ENCODE data around the gene DAAM2. TPM values are rescaled to one million over a fixed set of nuclear protein-coding genes. Genes with fewer than 3 reads are reported as not detected.

The DAAM2 gene
- polyA plus RNA-seq, 1 donor (not counting 4 experiments of a cell fraction or from before 2014, with no cell fraction given) = not detected

GRCh38 chr6:39917981-39918380 is 125.8 kb downstream of the DAAM2 start:
- FAIRE-seq = no peak
- Histone ChIP-seq H3K27me3 (ENCODE audit: control insufficient read depth, extremely low read depth, insufficient read depth, low read length) (no peaks in the 10 kb centered on the region), H4K20me1 (ENCODE audit: control insufficient read depth, extremely low read depth, insufficient read depth, low read length) (no peaks in the 10 kb centered on the region), H3K9me1 (ENCODE audit: control insufficient read depth, extremely low read depth, insufficient read depth, low read length) (no peaks in the 10 kb centered on the region), H3K4me3 (ENCODE audit: control insufficient read depth in 2 of 3, extremely low read depth in 1 of 3, insufficient read depth in 2 of 3, low read depth in 1 of 3, low read length in 3 of 3) (no peak overlapping the region), H3K4me1 (ENCODE audit: control insufficient read depth, extremely low read depth, insufficient read depth, low read length) (peaks cover under 1% of the 10 kb centered on the region), H2AFZ (ENCODE audit: control insufficient read depth, low read length) (no peak overlapping the region), H3K79me2 (ENCODE audit: control insufficient read depth, insufficient read depth, low read length) (no peaks in the 10 kb centered on the region), H3K9me3 (ENCODE audit: control insufficient read depth, low read depth, low read length) (no peaks in the 10 kb centered on the region), H3K36me3 (ENCODE audit: control insufficient read depth in 2 of 2, extremely low read depth in 1 of 2, insufficient read depth in 2 of 2, low read length in 2 of 2) (peaks cover 0 to 2% of the 10 kb centered on the region in 2 experiments), H3K4me2 (ENCODE audit: control insufficient read depth, extremely low read depth, insufficient read depth, low read depth, low read length) (no peak overlapping the region), H3K27ac (ENCODE audit: control insufficient read depth, insufficient read depth, low read length) (no peak overlapping the region), H3K9ac (ENCODE audit: control insufficient read depth, extremely low read depth, insufficient read depth, low read length) (no peak overlapping the region)
- DNase-seq (ENCODE audit: low read depth, low spot score) = no peak
- dilution Hi-C loops (cut with MboI; ENCODE audit: extremely low pct_ligation_motif_present, low sequenced_read_pairs) = no loop called here
- TF ChIP-seq EZH2 (IDR thresholded peaks at IDR 0.05; ENCODE audit: low read length) (no peak), CTCF (optimal IDR thresholded peaks at IDR 0.05 in 1 of 3, IDR thresholded peaks at IDR 0.05 in 1 of 3, conservative IDR thresholded peaks at IDR 0.05 in 1 of 3; ENCODE audit: extremely low read depth in 1 of 3, insufficient read depth in 2 of 3, low read length in 3 of 3) (no peak)

- dilution Hi-C loops (cut with MboI; ENCODE audit: extremely low pct_ligation_motif_present, low sequenced_read_pairs) = no loop called here
- FAIRE-seq = no peak
- no peaks in the 10 kb centered on the region for H3K79me2 ChIP-seq (ENCODE audit: control insufficient read depth, insufficient read depth, low read length)
- H3K9me3 ChIP-seq (ENCODE audit: control insufficient read depth, low read depth, low read length) = no peaks in the 10 kb centered on the region
- H3K9ac ChIP-seq (ENCODE audit: control insufficient read depth, extremely low read depth, insufficient read depth, low read length) = no peak overlapping the region
- no peaks in the 10 kb centered on the region for H4K20me1 ChIP-seq (ENCODE audit: control insufficient read depth, extremely low read depth, insufficient read depth, low read length)
- no peak overlapping the region for H3K4me2 ChIP-seq (ENCODE audit: control insufficient read depth, extremely low read depth, insufficient read depth, low read depth, low read length)
- no peak overlapping the region for H3K4me3 ChIP-seq (ENCODE audit: control insufficient read depth in 2 of 3, extremely low read depth in 1 of 3, insufficient read depth in 2 of 3, low read depth in 1 of 3, low read length in 3 of 3)
- H3K36me3 ChIP-seq (ENCODE audit: control insufficient read depth in 2 of 2, extremely low read depth in 1 of 2, insufficient read depth in 2 of 2, low read length in 2 of 2) = peaks cover 0 to 2% of the 10 kb centered on the region in 2 experiments
- no peak overlapping the region for H3K27ac ChIP-seq (ENCODE audit: control insufficient read depth, insufficient read depth, low read length)
- H3K9me1 ChIP-seq (ENCODE audit: control insufficient read depth, extremely low read depth, insufficient read depth, low read length) = no peaks in the 10 kb centered on the region
- H3K4me1 ChIP-seq (ENCODE audit: control insufficient read depth, extremely low read depth, insufficient read depth, low read length) = peaks cover 9% of the 10 kb centered on the region
- no peaks in the 10 kb centered on the region for H3K27me3 ChIP-seq (ENCODE audit: control insufficient read depth, extremely low read depth, insufficient read depth, low read length)
- no peak for DNase-seq (ENCODE audit: low read depth, low spot score)
- TF ChIP-seq EZH2 (IDR thresholded peaks at IDR 0.05; ENCODE audit: low read length) (no peak), CTCF (optimal IDR thresholded peaks at IDR 0.05 in 1 of 3, IDR thresholded peaks at IDR 0.05 in 1 of 3, conservative IDR thresholded peaks at IDR 0.05 in 1 of 3; ENCODE audit: extremely low read depth in 1 of 3, insufficient read depth in 2 of 3, low read length in 3 of 3) (no peak)
- H2AFZ ChIP-seq (ENCODE audit: control insufficient read depth, low read length) = no peak overlapping the region
These were observed 126.7 kb downstream of the DAAM2 start for GRCh38 chr6:39918831-39919230.
